GM15510 (cell line): ENCODE data around the gene GMPR2.

ENCODE experiments used
- POLR2A ChIP-seq: IDR thresholded peaks from 3 replicates; pipeline ENCODE4 v1.6.1; 2011; ENCODE audit warnings: borderline replicate concordance; ENCODE audit not compliant: insufficient read length; ENCODE audit errors: extremely low read depth

GMPR2 gene

GRCh38 chr14:24232645-24233537, at the start of gene GMPR2:
GMPR2 (plus strand) TSS chr14:24232929; CDS start chr14:24233254, 325 bp downstream.
- peak; percentile 38 for TF ChIP-seq POLR2A

DNA sequence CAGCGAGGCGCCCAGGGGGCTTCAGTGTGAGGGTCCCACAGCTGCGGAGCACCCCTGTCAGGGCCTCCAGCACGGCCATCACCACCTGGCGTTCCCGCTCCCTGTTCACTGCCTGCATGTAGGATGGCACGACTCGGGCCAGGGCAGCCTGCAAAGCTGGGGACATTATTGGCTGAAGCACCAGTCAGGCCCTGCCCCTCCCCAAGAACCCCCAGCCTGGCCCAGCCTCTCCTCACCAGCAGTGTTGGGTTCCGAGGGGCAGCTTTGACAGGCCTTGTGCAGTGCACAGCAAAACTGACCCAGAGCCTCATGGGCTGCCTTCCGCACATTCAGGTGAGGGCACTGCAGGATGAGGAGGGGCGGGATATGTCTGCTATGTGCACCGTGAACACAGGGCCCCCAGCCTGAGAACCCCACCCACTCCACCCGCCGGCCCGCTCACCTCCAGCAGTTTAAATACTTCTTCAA, 49.7 kb upstream of the GMPR2 start:
- TF ChIP-seq POLR2A = peak; percentile 2

DNA sequence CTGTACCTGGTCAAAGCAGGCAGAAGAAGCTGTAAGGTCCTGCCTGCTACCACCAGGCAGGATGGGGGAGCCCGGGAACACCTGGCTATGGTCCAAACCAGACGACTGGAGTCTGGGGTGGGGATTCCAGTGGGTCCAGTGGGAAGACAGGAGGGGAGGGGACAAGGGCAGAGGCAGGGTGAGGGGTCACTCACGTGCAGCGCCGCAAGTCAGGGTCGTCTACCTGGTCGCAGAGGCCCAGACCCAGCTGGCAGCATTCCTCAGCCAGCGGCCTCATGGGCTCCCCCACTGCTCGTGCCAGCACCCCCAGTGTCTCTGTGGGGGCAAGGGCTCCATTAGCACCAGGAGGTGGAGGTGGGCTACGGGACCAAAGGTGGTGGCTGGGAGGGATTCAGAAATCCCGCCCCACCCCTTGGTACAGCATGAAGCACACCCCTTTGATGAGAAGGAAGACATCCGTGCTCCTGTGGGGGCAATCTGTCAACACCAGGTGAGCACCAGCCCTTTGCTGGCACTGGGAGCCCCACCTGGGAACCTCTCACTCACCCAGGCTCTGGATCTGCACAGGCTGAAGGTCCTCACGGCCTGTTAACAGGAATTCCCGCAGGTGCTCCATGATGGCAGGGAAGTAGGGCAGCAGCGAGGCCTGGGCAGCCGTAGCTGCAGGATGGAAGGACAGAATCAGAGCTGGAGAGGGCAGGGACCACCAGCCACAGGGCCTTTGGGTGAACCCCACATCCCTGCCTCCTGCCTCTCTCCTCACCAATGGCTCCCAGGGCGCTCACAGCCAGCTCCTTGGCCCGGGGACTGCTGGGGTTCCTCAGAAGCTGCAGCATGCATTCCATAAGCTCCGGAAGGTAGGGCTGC, 48.4 kb upstream of the GMPR2 start:
- TF ChIP-seq POLR2A = no peak

DNA sequence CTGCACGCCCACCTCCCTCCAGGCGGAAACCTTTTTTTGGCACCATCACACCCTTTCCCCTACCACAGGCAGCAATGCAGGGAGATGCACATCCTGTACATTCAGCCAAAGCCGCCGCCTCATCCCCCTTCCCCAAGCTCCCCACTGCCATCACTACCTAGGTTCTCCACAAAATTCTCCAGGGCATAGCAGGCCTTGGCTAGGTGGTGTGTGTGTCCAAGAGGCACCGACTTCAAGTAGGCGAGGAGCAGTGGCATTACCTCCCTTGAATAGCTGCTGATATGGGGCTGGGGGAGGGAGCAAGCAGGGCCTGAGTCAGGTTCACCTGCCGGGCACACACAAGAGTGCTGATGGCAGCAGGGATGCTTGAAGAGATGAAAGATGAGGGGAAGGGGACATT, 47.7 kb upstream of the GMPR2 start:
- TF ChIP-seq POLR2A = no peak

- TF ChIP-seq POLR2A = no peak
These were observed 47.0 kb upstream of the GMPR2 start for GRCh38 chr14:24185741-24186140.

GRCh38 chr14:24186831-24187538, 45.7 kb upstream of the GMPR2 start:
- no peak for TF ChIP-seq POLR2A

- no peak for TF ChIP-seq POLR2A
These were observed 45.2 kb upstream of the GMPR2 start for GRCh38 chr14:24187539-24187915.

DNA sequence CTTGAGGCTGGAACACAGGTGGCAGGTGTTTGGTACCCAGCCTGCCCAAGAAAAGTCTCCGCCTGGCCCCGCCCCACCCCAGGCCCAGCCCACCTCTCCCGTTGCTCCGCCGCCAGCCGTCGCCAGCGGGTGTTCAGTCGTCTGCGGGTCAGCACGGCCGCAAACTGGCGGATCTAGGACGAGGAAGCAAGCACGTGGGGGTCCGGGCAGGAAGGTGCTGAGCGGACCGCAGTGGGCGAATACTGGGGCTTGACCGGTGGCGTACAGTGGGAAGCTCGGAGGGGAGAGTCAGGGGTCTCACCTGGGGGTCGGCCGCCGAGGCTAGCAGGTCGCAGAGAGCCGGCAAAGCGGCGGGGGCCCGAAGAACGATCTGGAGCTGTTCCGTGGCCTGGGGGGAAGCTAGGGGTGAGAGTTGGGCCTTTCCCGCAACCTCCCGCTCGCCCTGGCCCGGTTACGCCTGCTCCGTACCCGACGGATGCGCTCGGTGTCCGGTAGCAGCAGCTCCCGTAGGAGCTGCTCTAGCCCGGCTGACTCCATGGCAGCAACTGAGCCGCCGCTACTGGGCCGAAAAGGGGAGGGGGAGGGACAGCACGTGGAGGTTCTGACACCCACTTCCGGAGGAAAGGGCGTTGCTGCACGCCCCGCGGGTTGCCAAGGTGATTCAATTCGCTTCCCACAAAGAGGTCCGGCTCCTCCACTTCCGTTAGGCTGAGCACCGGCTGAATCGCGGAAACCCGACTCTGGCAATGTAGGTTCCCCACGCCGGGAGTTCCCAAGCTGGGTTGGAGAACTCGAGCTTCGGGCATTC, 44.3 kb upstream of the GMPR2 start, which contains the start of gene IPO4:
Gene IPO4, minus strand, starts transcription at position 566 of the 808 bp plus-strand sequence. Its CDS starts 29 bp downstream, at position 537.
- TF ChIP-seq POLR2A = peak; percentile 85

- TF ChIP-seq POLR2A = no peak
These were observed 43.7 kb upstream of the GMPR2 start for GRCh38 chr14:24189059-24189375.

GRCh38 chr14:24189460-24189859, 43.3 kb upstream of the GMPR2 start:
- no peak for TF ChIP-seq POLR2A

DNA sequence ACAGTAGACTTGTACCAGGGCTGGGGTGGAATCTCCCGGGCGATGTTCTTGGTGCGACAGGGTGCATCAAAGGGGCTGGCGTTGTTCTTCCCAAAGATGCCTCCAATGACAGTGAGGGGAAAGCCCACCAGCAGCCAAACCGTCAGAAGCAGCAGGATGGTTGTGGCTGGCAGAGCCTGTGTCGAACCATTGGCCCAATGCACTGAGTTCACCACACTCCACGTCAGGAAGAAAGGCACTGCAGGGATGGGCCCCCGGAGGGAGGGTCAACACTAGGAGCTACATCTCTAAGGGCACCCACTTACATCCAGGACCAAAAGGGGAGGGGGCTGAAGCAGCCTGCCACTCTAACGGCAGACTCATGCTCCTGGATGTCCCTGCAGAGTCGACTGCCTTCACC, 42.3 kb upstream of the GMPR2 start:
- TF ChIP-seq POLR2A = no peak

DNA sequence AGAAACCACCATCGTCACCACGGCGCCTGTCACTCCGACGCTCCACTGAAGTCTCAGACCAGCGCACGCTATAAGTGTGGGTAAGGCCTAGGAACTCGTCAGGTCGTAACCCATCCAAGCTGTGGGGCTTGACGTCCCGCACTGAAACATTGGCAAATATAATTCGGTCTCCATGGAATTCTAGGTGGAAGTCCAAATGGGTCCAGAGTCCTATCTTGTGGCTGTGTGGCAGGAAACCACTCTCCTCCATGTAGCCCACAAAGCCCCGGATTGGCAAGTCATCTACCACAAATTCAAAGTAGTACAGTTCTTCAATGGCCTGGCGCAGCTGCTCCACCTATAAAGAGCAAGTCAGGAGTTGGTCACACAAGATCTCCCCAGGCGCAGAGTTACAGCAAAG, 39.8 kb upstream of the GMPR2 start:
- no peak for TF ChIP-seq POLR2A

GRCh38 chr14:24194186-24194872, 38.4 kb upstream of the GMPR2 start:
- TF ChIP-seq POLR2A = no peak

- no peak for TF ChIP-seq POLR2A
These were observed 37.9 kb upstream of the GMPR2 start for GRCh38 chr14:24194873-24195185.
